HEK293T (cell line): ENCODE results near the gene SYNCRIP.

ENCODE experiments used
- CTCF ChIA-PET: fragments of 350-600 bp; formaldehyde crosslinking; extraction: SDS; loops from one replicate; lab custom pipeline; 2021; ENCODE audit warnings: antibody characterized with exemption, inconsistent platforms; lab: Yijun Ruan, JAX
- POLR2A ChIA-PET: fragments of 350-600 bp; formaldehyde crosslinking; extraction: SDS; loops from one replicate; lab custom pipeline; 2020; ENCODE audit warnings: antibody characterized with exemption, inconsistent platforms; lab: Yijun Ruan, JAX
- DNase-seq: peaks from one replicate; pipeline ENCODE4 v3.0.0; 2012; ENCODE audit warnings: mixed read lengths; ENCODE audit errors: extremely low spot score
- ARNT ChIP-seq: fragments of 450-650 bp; IDR thresholded peaks from 2 replicates; pipeline ENCODE4 v1.6.1; 2017; ENCODE audit warnings: mild to moderate bottlenecking
- BHLHE40 ChIP-seq: fragments of 450-650 bp; IDR thresholded peaks from 2 replicates; pipeline ENCODE4 v1.6.1; 2016; ENCODE audit warnings: mild to moderate bottlenecking, moderate library complexity, borderline replicate concordance
- CTBP1 ChIP-seq: fragments of 450-650 bp; IDR thresholded peaks from 2 replicates; pipeline ENCODE4 v1.6.1; 2016; ENCODE audit warnings: borderline replicate concordance
- ELF4 ChIP-seq: fragments of 450-650 bp; IDR thresholded peaks from 2 replicates; pipeline ENCODE4 v1.6.1; 2017; ENCODE audit warnings: antibody characterized with exemption
- FOXA1 ChIP-seq: fragments of 450-650 bp; IDR thresholded peaks from 2 replicates; pipeline ENCODE4 v1.6.1; 2016; ENCODE audit warnings: mild to moderate bottlenecking
- FOXK2 ChIP-seq: fragments of 450-650 bp; IDR thresholded peaks from 2 replicates; pipeline ENCODE4 v1.6.1; 2016; ENCODE audit warnings: mild to moderate bottlenecking
- FOXM1 ChIP-seq: fragments of 450-650 bp; IDR thresholded peaks from 2 replicates; pipeline ENCODE4 v1.6.1; 2017; ENCODE audit warnings: mild to moderate bottlenecking, borderline replicate concordance
- HDGF ChIP-seq: fragments of 450-650 bp; IDR thresholded peaks from 2 replicates; pipeline ENCODE4 v1.6.1; 2017; ENCODE audit warnings: antibody characterized with exemption, borderline replicate concordance
- L3MBTL2 ChIP-seq: fragments of 450-650 bp; conservative IDR thresholded peaks from 2 replicates; pipeline ENCODE4 v1.6.1; 2016; ENCODE audit warnings: mild to moderate bottlenecking
- LEF1 ChIP-seq: fragments of 450-650 bp; IDR thresholded peaks from 2 replicates; pipeline ENCODE4 v1.6.1; 2017; ENCODE audit warnings: mild to moderate bottlenecking, borderline replicate concordance
- NFRKB ChIP-seq: fragments of 450-650 bp; IDR thresholded peaks from 2 replicates; pipeline ENCODE4 v1.6.1; 2016; ENCODE audit warnings: mild to moderate bottlenecking, moderate library complexity
- PKNOX1 ChIP-seq: fragments of 450-650 bp; IDR thresholded peaks from 2 replicates; pipeline ENCODE4 v1.6.1; 2016
- SP1 ChIP-seq: fragments of 450-650 bp; IDR thresholded peaks from 2 replicates; pipeline ENCODE4 v1.6.1; 2017
- SUZ12 ChIP-seq: fragments of 450-650 bp; IDR thresholded peaks from 2 replicates; pipeline ENCODE4 v1.6.1; 2016; ENCODE audit warnings: mild to moderate bottlenecking
- TARDBP ChIP-seq: fragments of 450-650 bp; IDR thresholded peaks from 2 replicates; pipeline ENCODE4 v1.6.1; 2016
- ZNF384 ChIP-seq: fragments of 450-650 bp; IDR thresholded peaks from 2 replicates; pipeline ENCODE4 v1.6.1; 2016

The SYNCRIP gene

DNA sequence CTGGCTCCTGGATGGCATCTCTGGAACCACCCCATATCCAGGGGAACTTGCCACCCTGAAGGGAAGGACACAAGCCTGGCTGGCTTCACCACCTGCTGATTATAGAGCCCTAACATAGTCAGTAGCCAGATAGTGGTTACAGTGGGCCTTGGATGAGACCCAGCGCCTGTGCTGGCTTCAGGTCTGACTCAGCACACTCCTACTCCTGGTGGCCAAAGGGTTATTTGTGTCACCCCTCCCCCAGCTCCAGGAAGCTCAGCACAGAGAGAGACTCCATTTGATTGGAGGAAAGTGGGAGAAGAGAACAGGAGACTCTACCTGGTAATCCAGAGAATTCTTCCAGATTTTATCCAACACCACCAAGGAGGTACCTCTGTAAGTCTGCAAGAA, 61.8 kb downstream of the SYNCRIP start:
- DNase-seq, result no peak
- TF ChIP-seq L3MBTL2 (no peak), ELF4 (no peak), ZNF384 (no peak), NFRKB (no peak), PKNOX1 (no peak), BHLHE40 (no peak), SP1 (no peak), CTBP1 (no peak), ARNT (no peak), TARDBP (no peak), FOXM1 (no peak), FOXK2 (no peak), FOXA1 (no peak), HDGF (no peak), SUZ12 (no peak), LEF1 (no peak)
- POLR2A ChIA-PET, result interaction anchor here (1.4 kb wide), 1 partner anchor 97 kb away, joined by 7 read pairs; no protein-coding TSS in a partner anchor
- CTCF ChIA-PET, result no interaction called here

DNA sequence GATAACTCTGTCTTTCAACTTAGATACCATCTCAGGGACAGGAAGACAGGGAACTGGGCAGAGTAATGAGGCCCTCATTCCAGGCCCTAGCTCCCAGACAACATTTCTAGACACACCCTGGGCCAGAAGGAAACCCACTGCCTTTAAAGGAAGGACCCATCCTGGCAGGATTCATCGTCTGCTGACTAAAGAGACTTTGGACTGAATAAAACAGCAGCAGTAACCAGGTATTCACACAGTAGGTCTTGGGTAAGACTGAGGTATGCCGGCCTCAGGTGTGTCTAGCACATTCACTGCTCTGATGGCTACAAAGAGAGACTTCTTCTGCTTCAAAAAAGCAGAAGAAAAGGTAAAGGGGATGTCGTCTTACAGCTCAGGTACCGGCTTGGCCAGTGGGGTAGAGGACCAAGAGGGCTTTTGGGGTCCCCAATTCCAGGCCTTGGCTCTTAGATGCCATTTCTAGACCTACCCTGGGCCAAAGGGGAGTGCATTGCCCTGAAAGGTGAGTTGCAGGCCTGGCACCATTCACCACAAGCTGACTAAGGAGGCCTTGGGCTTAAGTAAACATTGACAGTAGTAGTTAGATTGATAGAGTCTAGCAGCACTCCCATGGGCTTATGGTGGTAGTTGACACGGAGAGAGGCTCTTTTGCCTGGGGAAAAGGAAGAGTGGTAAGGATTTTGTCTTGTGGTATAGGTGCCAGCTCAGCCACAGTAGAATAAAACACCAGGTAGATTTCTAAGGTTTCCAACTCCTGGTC, 62.4 kb downstream of the SYNCRIP start:
- no peak for DNase-seq
- TF ChIP-seq ZNF384, result no peak
- no peak for TF ChIP-seq CTBP1
- TF ChIP-seq SP1, result no peak
- no peak for TF ChIP-seq NFRKB
- TF ChIP-seq FOXM1, result no peak
- no peak for TF ChIP-seq SUZ12
- TF ChIP-seq FOXK2, result no peak
- no peak for TF ChIP-seq PKNOX1
- TF ChIP-seq L3MBTL2, result no peak
- POLR2A ChIA-PET, result interaction anchor here (1.4 kb wide), 1 partner anchor 98 kb away, joined by 7 read pairs; no protein-coding TSS in a partner anchor
- CTCF ChIA-PET, result no interaction called here

DNA sequence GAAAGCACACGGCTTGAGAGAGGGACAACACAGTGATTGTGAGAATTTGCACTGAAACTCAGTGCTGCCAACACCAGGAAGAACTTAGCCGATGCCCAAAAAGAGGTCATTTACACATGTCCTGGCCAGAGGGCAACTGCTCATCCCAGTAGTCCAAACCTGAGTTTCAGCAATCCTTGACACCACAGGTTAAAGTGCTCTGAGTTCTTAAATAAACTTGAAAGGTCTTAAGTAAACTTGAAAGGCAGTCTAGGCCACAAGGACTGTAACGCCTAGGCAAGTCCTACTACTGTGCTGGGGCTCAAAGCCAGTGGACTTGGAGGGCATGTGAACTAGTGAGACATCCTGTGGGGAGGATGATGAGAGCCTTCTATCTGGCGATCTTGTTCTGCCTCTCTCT, 63.1 kb downstream of the SYNCRIP start:
- no peak for DNase-seq
- TF ChIP-seq BHLHE40 (no peak), PKNOX1 (no peak), ARNT (no peak), SP1 (no peak), FOXM1 (no peak), NFRKB (no peak), L3MBTL2 (no peak), TARDBP (no peak), CTBP1 (no peak), HDGF (no peak), FOXA1 (no peak)

GRCh38 chr6:85576476-85576875, 66.2 kb downstream of the SYNCRIP start:
- TF ChIP-seq PKNOX1, result no peak
- no peak for TF ChIP-seq CTBP1
- TF ChIP-seq ZNF384, result no peak
- no peak for TF ChIP-seq NFRKB
- no peak for TF ChIP-seq SUZ12
- no peak for TF ChIP-seq SP1
- no peak for TF ChIP-seq FOXK2
- no peak for TF ChIP-seq L3MBTL2
- no peak for TF ChIP-seq TARDBP
- no peak for TF ChIP-seq ELF4
- TF ChIP-seq HDGF, result no peak
- ChIA-PET CTCF (no interaction called here), POLR2A (interaction anchor here (1.6 kb wide), 2 partner anchors 66 to 102 kb away, joined by 4 to 11 read pairs; partner anchors contain the start of gene SYNCRIP)
- DNase-seq, result no peak

More for the DNA sequence above, 63.1 kb downstream of the SYNCRIP start:
- CTCF ChIA-PET, result interaction anchor here (0.6 kb wide), 1 partner anchor 1387 kb away, joined by 3 read pairs; no protein-coding TSS in a partner anchor
- POLR2A ChIA-PET, result interaction anchor here (1.4 kb wide), 1 partner anchor 99 kb away, joined by 7 read pairs; no protein-coding TSS in a partner anchor

- no peak for DNase-seq
- ChIA-PET POLR2A (no interaction called here), CTCF (no interaction called here)
- TF ChIP-seq LEF1, result no peak
- TF ChIP-seq ZNF384, result no peak
- TF ChIP-seq L3MBTL2, result no peak
- TF ChIP-seq HDGF, result no peak
- no peak for TF ChIP-seq ARNT
- no peak for TF ChIP-seq CTBP1
- TF ChIP-seq FOXK2, result no peak
- no peak for TF ChIP-seq TARDBP
- no peak for TF ChIP-seq SUZ12
- no peak for TF ChIP-seq BHLHE40
- TF ChIP-seq SP1, result no peak
- no peak for TF ChIP-seq FOXA1
- TF ChIP-seq FOXM1, result no peak
- TF ChIP-seq PKNOX1, result no peak
- no peak for TF ChIP-seq NFRKB
- TF ChIP-seq ELF4, result no peak
These were observed 67.6 kb downstream of the SYNCRIP start for GRCh38 chr6:85574932-85575598.
